ENCODE data around the gene MYOCOS. TPM values are rescaled to one million over a fixed set of nuclear protein-coding genes. Genes with fewer than 3 reads are reported as not detected.
A peak's percentile ranks its signal among the peaks of the same experiment; 100 is the strongest.
"Not testable (repeated sequence)": the region's sequence is repeated elsewhere in the genome, so short reads cannot be mapped to it uniquely, and the experiment has no call there.

The MYOCOS gene
- total and polyA plus RNA-seq, 5 experiments from 2014 or later, result 0.47 to 0.70 TPM; not detected in 3

GRCh38 chr1:171654201-171654941 lies 32.3 kb downstream of the MYOCOS start:
- peaks cover 8 to 51% (median 18%) of the 10 kb centered on the region in 5 donors for H3K27me3 Mint-ChIP-seq
- no peaks in the 10 kb centered on the region for H3K9me3 Mint-ChIP-seq
- no peak for DNase-seq
- POLR2A ChIA-PET, result no interaction called here
- no peak overlapping the region for H3K4me3 Mint-ChIP-seq
- H3K4me1 Mint-ChIP-seq, result peaks cover 6 to 10% (median 10%) of the 10 kb centered on the region in 4 donors
- H3K36me3 Mint-ChIP-seq, result no peaks in the 10 kb centered on the region
- H3K27ac Mint-ChIP-seq, result no peak overlapping the region
- ATAC-seq, result no peak

DNA sequence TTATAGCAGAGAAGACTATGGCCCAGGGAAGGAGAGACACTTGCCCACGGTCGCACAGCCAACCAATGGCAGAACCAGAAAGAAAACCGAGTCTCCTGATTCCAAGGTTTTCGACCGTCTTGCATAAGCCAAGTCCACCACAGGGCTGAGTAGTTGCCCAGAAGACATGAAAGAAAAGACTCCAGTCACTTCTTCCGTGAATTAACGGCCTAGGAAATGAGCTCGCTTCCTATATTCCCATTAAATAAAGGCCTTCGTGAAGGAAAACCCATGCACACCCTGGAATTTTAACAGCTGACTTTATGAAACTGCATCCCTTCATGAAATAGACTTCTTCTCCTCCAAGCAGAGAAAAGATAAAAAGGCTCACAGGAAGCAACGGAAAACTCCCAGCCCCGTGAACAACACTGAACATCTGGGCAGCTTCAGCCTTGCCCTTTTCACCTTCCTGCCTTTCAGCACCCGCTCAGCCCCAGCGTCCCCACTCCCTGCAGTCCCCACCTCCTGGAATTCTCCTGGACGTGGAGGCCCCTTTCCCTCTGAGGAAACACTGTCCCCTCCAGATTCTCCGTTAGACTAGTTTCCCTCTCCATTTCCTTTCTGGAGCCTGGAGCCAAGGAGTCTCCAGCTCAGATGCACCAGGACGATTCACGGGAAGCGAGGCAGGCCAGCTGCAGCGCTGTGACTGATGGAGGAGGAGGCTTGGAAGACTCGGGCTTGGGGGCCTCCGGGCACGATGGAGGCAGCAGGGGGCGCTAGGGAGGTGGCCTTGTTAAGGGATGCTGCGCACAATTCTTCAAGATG lies 33.1 kb downstream of the MYOCOS start:
- Mint-ChIP-seq H3K27me3 (peaks cover 8 to 51% (median 18%) of the 10 kb centered on the region in 5 donors), H3K4me1 (peaks cover 6 to 10% (median 10%) of the 10 kb centered on the region in 4 donors), H3K27ac (peak overlapping the region in 1 of 10 donors; percentile 24), H3K4me3 (peak overlapping the region in 7 of 10 donors; percentile 20 to 58 (median 32)), H3K9me3 (no peaks in the 10 kb centered on the region), H3K36me3 (no peaks in the 10 kb centered on the region)
- DNase-seq (peak; percentile 18 to 79 (median 48)), ATAC-seq (peak; percentile 65 to 71)
- POLR2A ChIA-PET, result no interaction called here

DNA sequence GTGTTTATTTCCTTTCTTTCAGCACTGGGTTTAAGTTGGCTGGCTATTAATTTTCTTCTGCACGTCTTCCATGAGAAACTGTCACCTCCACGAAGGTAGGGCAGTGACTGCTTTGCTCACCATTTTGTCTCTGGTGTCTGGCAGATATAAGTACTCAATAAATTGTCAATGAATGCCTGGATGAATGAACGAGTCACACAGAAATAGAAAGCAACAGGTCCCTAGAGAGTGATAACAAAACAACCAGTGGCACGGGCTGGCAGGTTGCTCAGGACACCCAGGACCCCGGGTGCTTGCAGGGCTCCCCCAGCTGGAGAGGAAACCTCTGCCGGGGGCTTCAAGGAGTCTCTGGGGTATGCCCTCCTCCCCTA lies 33.7 kb downstream of the MYOCOS start:
- peak overlapping the region in 1 of 10 donors; percentile 29 for H3K27ac Mint-ChIP-seq
- H3K27me3 Mint-ChIP-seq, result peaks cover 8 to 51% (median 18%) of the 10 kb centered on the region in 5 donors
- no peak for ATAC-seq
- no peaks in the 10 kb centered on the region for H3K36me3 Mint-ChIP-seq
- peaks cover 6 to 10% (median 10%) of the 10 kb centered on the region in 4 donors for H3K4me1 Mint-ChIP-seq
- no peak for DNase-seq
- peak overlapping the region in 6 of 10 donors; percentile 31 to 58 (median 38) for H3K4me3 Mint-ChIP-seq
- POLR2A ChIA-PET, result no interaction called here
- H3K9me3 Mint-ChIP-seq, result no peaks in the 10 kb centered on the region

DNA sequence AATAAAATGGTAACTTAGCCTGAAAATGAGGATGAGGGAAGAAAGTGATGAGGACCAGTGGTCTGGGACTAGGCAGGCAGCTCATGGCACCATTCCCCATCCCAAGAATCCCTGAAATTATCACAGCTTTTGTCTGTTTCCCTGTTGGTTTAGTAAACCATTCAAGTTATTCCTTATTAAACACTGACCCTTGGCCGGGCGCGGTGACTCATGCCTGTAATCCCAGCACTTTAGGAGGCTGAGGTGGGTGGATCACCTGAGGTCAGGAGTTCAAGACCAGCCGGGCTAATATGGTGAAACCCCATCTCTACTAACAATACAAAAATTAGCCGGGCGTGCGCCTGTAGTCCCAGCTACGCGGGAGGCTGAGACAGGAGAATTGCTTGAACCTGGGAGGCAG lies 34.2 kb downstream of the MYOCOS start:
- H3K4me3 Mint-ChIP-seq, POLR2A ChIA-PET, DNase-seq, H3K27ac Mint-ChIP-seq, H3K9me3 Mint-ChIP-seq, ATAC-seq, H3K36me3 Mint-ChIP-seq: not testable (repeated sequence)
- Mint-ChIP-seq H3K27me3 (peaks cover 8 to 50% (median 18%) of the 10 kb centered on the region in 5 donors), H3K4me1 (peaks cover 6 to 10% (median 10%) of the 10 kb centered on the region in 4 donors)

GRCh38 chr1:171661076-171661650 lies 39.1 kb downstream of the MYOCOS start:
- no peaks in the 10 kb centered on the region for H3K9me3 Mint-ChIP-seq
- POLR2A ChIA-PET, result no interaction called here
- H3K4me3 Mint-ChIP-seq, result no peak overlapping the region
- H3K27ac Mint-ChIP-seq, result no peak overlapping the region
- no peaks in the 10 kb centered on the region for H3K36me3 Mint-ChIP-seq
- H3K27me3 Mint-ChIP-seq, result peaks cover 0 to 10% (median 5%) of the 10 kb centered on the region in 5 donors
- DNase-seq (no peak), ATAC-seq (no peak)
- H3K4me1 Mint-ChIP-seq, result no peaks in the 10 kb centered on the region

DNA sequence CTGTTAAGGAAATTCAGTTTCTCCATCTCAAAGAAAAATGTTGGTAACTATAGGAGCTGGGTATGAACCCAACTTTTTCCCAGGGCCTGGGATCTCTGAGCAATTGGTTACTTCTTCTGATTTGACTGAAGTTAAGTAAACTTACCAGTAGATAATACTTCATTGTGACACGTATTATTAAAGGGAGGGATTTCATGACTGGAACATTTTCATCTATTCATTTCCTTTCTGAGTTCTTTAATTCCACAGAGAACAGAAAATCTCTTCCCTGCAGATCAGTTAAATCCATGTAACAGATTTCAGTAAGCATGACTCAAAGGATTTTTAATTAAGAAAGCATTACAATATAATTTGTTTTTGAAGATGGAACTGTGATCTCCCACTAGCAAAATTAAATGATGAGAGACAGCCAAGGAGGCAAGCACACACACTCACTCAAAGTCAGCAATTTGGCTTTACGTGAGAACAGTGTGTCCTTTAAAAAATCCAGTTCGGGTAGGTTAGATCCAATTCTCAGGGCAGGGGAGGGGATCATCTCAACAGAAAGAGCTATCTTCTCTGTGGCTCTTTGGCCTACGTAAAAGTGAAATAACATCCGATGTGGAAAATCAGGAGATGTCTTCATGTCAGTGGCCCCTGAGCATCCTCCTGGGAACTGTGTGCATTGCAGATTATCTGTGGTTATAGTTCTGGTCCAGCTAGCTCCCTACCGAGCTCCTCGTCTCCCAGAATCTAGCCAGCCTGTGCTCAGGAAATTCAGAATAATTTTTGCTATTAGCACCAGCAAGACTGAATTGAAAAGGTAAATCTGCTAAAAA lies 41.2 kb downstream of the MYOCOS start:
- Mint-ChIP-seq H3K4me1 (no peaks in the 10 kb centered on the region), H3K27ac (no peak overlapping the region), H3K9me3 (no peaks in the 10 kb centered on the region), H3K4me3 (no peak overlapping the region), H3K27me3 (peaks cover 0 to 1% (median 0%) of the 10 kb centered on the region in 5 donors), H3K36me3 (no peaks in the 10 kb centered on the region)
- POLR2A ChIA-PET, result no interaction called here
- ATAC-seq (no peak), DNase-seq (no peak)

DNA sequence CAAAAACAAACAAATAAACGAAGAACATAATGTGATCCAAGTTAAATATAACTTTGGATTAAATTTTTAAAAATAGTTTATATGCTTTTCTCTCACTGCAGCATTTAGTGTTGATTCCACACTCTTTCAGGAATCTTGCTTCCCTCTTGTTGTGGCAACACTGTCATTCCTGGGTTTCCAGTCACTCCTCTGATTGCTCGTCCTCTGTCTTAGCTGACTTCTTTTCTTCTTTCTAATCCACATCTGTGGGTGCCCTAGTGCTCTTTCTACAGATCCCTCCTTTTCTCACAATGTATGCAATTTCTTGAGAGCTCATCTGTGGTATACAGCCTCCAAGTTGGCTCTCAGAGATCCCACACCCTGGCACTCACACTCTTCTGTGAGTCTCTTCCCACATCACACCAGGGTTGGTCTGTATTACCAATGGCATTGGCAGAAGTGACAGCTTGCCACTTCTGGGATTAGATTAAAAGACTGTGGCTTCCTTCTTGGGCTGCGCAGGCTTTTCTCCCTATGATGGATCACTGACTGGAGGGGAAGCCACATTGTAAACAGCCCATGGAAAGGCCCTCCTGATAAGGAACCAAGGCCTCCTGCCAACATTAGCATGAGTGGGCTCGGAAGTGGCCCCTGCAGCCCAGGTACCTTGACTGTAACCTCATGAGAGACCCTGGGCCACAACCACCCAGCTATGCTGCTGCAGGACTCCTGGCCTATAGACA lies 42.0 kb downstream of the MYOCOS start:
- Mint-ChIP-seq H3K9me3 (no peaks in the 10 kb centered on the region), H3K4me1 (no peaks in the 10 kb centered on the region), H3K27ac (no peak overlapping the region), H3K27me3 (peaks cover 0 to 2% (median 0%) of the 10 kb centered on the region in 5 donors), H3K36me3 (no peaks in the 10 kb centered on the region), H3K4me3 (no peak overlapping the region)
- no peak for ATAC-seq
- POLR2A ChIA-PET, result no interaction called here
- DNase-seq, result no peak

- DNase-seq (no peak), ATAC-seq (no peak)
- POLR2A ChIA-PET, result no interaction called here
- no peaks in the 10 kb centered on the region for H3K9me3 Mint-ChIP-seq
- peaks cover 0 to 4% (median 0%) of the 10 kb centered on the region in 5 donors for H3K27me3 Mint-ChIP-seq
- no peaks in the 10 kb centered on the region for H3K4me1 Mint-ChIP-seq
- H3K4me3 Mint-ChIP-seq, result no peak overlapping the region
- peak overlapping the region in 1 of 10 donors; percentile 33 for H3K27ac Mint-ChIP-seq
- no peaks in the 10 kb centered on the region for H3K36me3 Mint-ChIP-seq
These were observed 42.9 kb downstream of the MYOCOS start for GRCh38 chr1:171664976-171665375.

DNA sequence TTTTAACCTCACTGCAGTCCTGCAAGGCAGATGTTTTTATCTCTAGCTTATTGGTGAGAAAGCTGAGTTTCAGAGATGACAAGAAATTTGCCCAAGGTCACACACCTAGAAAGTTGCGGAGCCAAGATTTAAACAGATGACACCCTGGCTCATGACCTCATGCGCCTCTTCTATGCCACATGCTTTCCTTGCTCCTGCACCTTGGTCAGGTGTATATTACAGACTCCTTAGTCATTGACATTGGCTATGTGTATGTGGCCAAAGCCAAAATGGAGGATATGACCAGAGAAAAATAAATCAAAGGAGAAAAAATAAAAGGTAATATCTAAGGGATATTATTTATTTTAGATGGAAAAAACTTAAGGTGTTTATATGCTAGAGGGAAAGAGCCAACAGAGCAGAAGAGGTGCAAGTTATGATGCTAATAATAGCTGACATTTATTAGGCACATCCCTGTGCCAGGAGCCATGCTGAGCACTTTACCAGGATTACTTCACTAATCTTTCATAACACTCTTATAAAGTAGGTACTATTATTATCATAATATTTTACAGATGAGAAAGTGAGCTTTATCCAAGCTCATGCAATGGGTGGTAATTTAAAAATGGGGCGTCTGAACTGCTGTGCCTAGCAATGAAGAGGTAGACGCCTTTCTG lies 44.2 kb downstream of the MYOCOS start:
- H3K9me3 Mint-ChIP-seq, result no peaks in the 10 kb centered on the region
- POLR2A ChIA-PET, result no interaction called here
- no peak overlapping the region for H3K4me3 Mint-ChIP-seq
- no peak overlapping the region for H3K27ac Mint-ChIP-seq
- H3K4me1 Mint-ChIP-seq, result no peaks in the 10 kb centered on the region
- DNase-seq (no peak), ATAC-seq (no peak)
- H3K27me3 Mint-ChIP-seq, result peaks cover 0 to 9% (median 0%) of the 10 kb centered on the region in 5 donors
- H3K36me3 Mint-ChIP-seq, result no peaks in the 10 kb centered on the region

GRCh38 chr1:171668372-171668771 lies 46.3 kb downstream of the MYOCOS start:
- no peak for ATAC-seq
- no peak overlapping the region for H3K27ac Mint-ChIP-seq
- no peak overlapping the region for H3K4me3 Mint-ChIP-seq
- no peak for DNase-seq
- H3K4me1 Mint-ChIP-seq, result no peaks in the 10 kb centered on the region
- POLR2A ChIA-PET, result no interaction called here
- H3K27me3 Mint-ChIP-seq, result peaks cover 0 to 9% (median 3%) of the 10 kb centered on the region in 5 donors
- H3K36me3 Mint-ChIP-seq, result peaks cover 0 to 3% (median 0%) of the 10 kb centered on the region in 3 donors
- H3K9me3 Mint-ChIP-seq, result peaks cover 0 to 2% (median 0%) of the 10 kb centered on the region in 9 donors

DNA sequence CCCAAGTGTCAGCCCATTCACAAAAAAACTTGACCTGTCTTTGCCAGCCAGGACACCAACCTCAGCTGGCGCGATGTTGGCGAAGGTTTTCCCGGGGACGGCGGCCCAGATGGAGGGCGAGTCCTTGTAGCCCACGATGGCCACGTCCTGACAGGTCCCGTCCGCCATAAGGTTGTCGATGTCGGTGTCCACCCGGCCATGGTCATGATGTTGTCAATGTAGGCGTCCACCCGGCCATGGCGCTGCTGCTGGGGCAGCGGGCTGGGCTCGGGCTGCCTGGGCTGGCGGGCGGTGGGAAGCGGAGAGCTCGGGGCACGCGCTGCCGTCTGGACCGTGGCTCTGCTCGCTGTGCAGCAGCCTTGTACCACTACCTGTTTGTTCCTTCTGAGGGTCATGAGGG lies 48.7 kb downstream of the MYOCOS start:
- no peak for DNase-seq
- ATAC-seq, result no peak
- Mint-ChIP-seq H3K4me3 (no peak overlapping the region), H3K27me3 (peaks cover 0 to 9% (median 4%) of the 10 kb centered on the region in 5 donors), H3K36me3 (peaks cover 0 to 3% (median 0%) of the 10 kb centered on the region in 3 donors), H3K9me3 (peaks cover 0 to 2% (median 0%) of the 10 kb centered on the region in 9 donors), H3K27ac (no peak overlapping the region), H3K4me1 (no peaks in the 10 kb centered on the region)
- POLR2A ChIA-PET, result no interaction called here

Data from naive thymus-derived CD8-positive, alpha-beta T cell (primary cell).